ENCODE results near the gene ITGA4. TPM values are rescaled to one million over a fixed set of nuclear protein-coding genes. Genes with fewer than 3 reads are reported as not detected.

Gene ITGA4
- total RNA-seq, 4 donors from 2014 or later: 2.0 to 7.8 (median 6.0) TPM

DNA sequence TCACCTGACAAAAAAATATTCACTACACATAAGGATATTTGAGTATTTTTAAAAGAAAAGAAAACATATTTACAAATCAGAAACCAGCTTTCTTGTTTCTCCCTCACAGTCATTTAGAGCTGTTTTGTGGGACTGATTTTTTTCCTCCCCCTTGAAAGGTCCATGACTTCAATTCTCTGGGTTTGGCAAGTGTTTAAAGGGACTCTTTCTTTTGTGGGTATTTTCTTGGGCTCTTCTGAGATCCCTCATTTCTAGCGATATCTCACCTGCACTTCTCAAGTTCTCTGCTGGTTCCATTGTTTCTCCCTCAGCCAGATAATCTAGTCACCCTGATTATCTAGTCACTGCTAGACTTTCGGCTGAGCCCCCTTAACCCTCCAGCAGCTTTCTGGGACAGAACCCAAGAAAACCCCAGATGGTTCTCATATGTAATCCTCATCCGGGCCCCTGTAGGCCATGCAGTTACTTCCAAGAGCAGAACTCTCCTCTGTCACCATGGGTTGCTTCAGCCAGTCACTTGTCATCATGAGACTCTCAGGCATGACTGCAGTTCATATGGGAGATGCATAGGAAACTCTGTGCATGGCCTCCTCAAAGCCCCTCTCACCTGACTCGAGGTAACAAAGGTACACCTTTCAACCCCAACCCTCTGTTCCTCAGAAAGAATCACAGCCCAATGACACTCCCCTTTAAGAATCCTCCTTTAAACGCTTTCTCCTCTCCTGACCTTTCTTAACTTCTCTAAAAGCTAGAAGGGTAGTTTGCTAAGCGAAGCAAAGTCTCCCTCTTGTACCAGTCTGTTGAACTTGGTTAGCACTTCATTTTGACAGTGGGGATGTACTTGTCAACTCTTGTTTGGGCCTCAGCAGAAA lies 36.7 kb upstream of the ITGA4 start:
- no peaks in the 10 kb centered on the region for H3K4me1 ChIP-seq
- WGBS, 2 donors: 83 to 84% methylated on average over 6 of the region's 6 CpGs
- intact Hi-C loops (cut with DNase I): no loop called here
- TF ChIP-seq, protein P1, sequence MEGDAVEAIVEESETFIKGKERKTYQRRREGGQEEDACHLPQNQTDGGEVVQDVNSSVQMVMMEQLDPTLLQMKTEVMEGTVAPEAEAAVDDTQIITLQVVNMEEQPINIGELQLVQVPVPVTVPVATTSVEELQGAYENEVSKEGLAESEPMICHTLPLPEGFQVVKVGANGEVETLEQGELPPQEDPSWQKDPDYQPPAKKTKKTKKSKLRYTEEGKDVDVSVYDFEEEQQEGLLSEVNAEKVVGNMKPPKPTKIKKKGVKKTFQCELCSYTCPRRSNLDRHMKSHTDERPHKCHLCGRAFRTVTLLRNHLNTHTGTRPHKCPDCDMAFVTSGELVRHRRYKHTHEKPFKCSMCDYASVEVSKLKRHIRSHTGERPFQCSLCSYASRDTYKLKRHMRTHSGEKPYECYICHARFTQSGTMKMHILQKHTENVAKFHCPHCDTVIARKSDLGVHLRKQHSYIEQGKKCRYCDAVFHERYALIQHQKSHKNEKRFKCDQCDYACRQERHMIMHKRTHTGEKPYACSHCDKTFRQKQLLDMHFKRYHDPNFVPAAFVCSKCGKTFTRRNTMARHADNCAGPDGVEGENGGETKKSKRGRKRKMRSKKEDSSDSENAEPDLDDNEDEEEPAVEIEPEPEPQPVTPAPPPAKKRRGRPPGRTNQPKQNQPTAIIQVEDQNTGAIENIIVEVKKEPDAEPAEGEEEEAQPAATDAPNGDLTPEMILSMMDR (IDR thresholded peaks at IDR 0.05): no peak
- no peak for TF ChIP-seq POLR2A (IDR thresholded peaks at IDR 0.05)
- no peaks in the 10 kb centered on the region for H3K9me3 ChIP-seq
- no peaks in the 10 kb centered on the region for H3K36me3 ChIP-seq
- H3K27ac ChIP-seq: no peak overlapping the region
- no peaks in the 10 kb centered on the region for H3K27me3 ChIP-seq
- DNase-seq: no peak
- no peak overlapping the region for H3K4me3 ChIP-seq (replicated peaks in 1 of 3)

DNA sequence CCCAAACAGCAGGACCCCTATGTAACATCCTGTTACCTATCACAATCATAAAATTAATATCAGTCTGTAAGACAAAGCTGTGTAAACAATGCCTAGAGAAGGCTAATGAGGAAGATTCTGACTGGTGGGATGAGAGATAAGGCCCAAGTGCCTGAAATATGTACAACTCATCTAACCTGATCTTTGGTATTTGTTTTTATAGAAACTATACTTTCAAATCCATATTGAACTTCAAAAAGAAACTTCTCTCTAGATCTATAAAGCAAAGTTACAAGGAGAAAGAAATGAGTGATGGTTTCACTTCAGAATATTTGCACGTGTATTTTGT lies 36.1 kb upstream of the ITGA4 start:
- 75 to 92% methylated on average over 1 of the region's 1 CpG for WGBS, 2 donors
- no peaks in the 10 kb centered on the region for H3K36me3 ChIP-seq
- H3K4me3 ChIP-seq (replicated peaks in 1 of 3): no peak overlapping the region
- intact Hi-C loops (cut with DNase I): no loop called here
- no peaks in the 10 kb centered on the region for H3K9me3 ChIP-seq
- DNase-seq: no peak
- TF ChIP-seq, protein P1 (IDR thresholded peaks at IDR 0.05): no peak
- TF ChIP-seq POLR2A (IDR thresholded peaks at IDR 0.05): no peak
- no peaks in the 10 kb centered on the region for H3K4me1 ChIP-seq
- H3K27me3 ChIP-seq: no peaks in the 10 kb centered on the region
- H3K27ac ChIP-seq: no peak overlapping the region

DNA sequence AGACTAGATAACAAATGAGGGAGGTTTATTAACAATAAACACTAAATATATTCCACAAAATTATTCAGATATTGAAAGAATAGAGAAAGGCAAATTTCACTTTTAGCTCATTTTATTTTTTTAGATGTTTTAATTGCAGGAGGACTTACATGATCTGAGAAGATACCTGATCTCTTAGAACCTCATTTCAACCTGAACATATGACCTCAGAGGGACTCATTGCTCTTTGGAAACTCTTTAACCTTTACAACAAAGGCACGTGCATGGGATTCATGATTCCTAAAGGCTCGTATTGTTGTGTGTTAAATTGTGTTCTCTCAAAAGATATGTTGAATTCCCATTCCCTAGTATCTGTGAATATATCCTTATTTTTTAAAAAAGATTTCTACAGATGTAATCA lies 35.7 kb upstream of the ITGA4 start:
- H3K27me3 ChIP-seq: no peaks in the 10 kb centered on the region
- intact Hi-C loops (cut with DNase I): no loop called here
- H3K4me3 ChIP-seq (replicated peaks in 1 of 3): no peak overlapping the region
- H3K36me3 ChIP-seq: no peaks in the 10 kb centered on the region
- H3K4me1 ChIP-seq: no peaks in the 10 kb centered on the region
- TF ChIP-seq, protein P1 (IDR thresholded peaks at IDR 0.05): no peak
- TF ChIP-seq POLR2A (IDR thresholded peaks at IDR 0.05): no peak
- no peaks in the 10 kb centered on the region for H3K9me3 ChIP-seq
- no peak for DNase-seq
- WGBS, 2 donors: 81 to 88% methylated on average over 2 of the region's 2 CpGs
- no peak overlapping the region for H3K27ac ChIP-seq

DNA sequence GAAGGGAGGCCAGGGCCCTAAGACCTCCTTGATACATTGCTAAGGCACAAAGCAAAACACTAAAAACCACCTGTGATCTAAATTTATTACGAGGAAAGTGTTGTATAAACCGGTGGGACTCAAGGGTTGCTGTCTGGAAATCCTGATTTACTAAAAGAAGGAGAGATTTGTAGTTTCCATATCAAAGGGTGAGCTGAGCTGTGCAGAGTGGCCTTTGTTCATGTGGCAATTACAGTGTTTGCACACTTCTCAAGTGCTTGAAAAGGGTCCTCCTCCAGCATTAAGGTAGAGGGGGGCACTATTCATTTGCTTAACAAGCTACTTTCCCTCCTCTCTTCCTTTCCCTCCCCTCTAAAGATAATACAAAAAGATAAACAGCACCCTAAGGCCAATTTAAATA lies 30.5 kb upstream of the ITGA4 start:
- H3K27ac ChIP-seq: no peak overlapping the region
- no peak for DNase-seq
- intact Hi-C loops (cut with DNase I): no loop called here
- H3K27me3 ChIP-seq: no peaks in the 10 kb centered on the region
- no peak for TF ChIP-seq POLR2A (IDR thresholded peaks at IDR 0.05)
- TF ChIP-seq, protein P1 (IDR thresholded peaks at IDR 0.05): no peak
- H3K9me3 ChIP-seq: no peaks in the 10 kb centered on the region
- no peaks in the 10 kb centered on the region for H3K4me1 ChIP-seq
- 44 to 52% methylated on average over 2 of the region's 2 CpGs for WGBS, 2 donors
- H3K36me3 ChIP-seq: no peaks in the 10 kb centered on the region
- H3K4me3 ChIP-seq (replicated peaks in 1 of 3): no peak overlapping the region

DNA sequence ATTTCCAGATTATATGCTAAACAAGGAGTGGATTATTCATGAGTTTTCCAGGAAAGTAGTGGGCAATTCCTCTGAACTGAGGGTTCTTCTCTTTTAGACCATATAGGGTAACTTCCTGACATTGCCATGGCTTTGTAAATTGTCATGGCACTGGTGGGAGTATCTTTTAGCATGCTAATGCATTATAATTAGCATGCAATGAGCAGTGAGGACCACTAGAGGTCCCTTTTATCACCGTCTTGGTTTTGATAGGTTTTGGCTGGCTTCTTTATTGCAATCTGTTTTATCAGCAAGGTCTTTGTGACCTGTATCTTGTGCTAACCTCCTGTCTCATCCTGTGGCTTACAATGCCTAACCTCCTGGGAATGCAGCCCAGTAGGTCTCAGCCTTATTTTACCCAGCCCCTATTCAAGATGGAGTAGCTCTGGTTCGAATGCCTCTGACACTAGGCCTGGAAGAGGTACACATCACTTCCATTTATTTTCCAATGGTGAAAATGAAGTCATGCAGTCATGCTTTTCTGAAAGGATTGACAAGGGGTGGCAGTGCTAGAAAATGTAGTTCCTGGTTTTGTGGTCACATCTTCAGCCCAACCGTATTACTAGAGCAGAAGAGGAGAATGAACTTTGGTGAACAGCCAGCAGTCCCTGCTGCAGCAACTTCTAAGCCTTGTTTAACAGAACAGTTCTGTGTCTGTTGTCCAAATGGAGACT lies 26.6 kb upstream of the ITGA4 start:
- Histone ChIP-seq H3K4me3 (replicated peaks in 1 of 3) (no peak overlapping the region), H3K27me3 (no peaks in the 10 kb centered on the region), H3K27ac (no peak overlapping the region), H3K4me1 (no peaks in the 10 kb centered on the region), H3K36me3 (no peaks in the 10 kb centered on the region), H3K9me3 (no peaks in the 10 kb centered on the region)
- DNase-seq: no peak
- TF ChIP-seq, protein P1 (IDR thresholded peaks at IDR 0.05): peak in 1 of 6 experiments; percentile 7
- TF ChIP-seq POLR2A (IDR thresholded peaks at IDR 0.05): no peak
- intact Hi-C loops (cut with DNase I): no loop called here
- 65 to 72% methylated on average over 3 of the region's 3 CpGs for WGBS, 2 donors
